ENCODE data around the gene ZFHX3. TPM values are rescaled to one million over a fixed set of nuclear protein-coding genes. Genes with fewer than 3 reads are reported as not detected.
"Not testable (repeated sequence)": the region's sequence is repeated elsewhere in the genome, so short reads cannot be mapped to it uniquely, and the experiment has no call there.

Gene ZFHX3
- total RNA-seq, 1 donor from 2014 or later, result 48.5 TPM

- peaks cover 23% of the 10 kb centered on the region for H3K4me1 Mint-ChIP-seq (ENCODE audit: unreplicated experiment)
- DNase-seq (ENCODE audit: extremely low spot score, unreplicated experiment), result no peak
- no peaks in the 10 kb centered on the region for H3K27me3 Mint-ChIP-seq
- no peak for TF ChIP-seq CTCF (conservative IDR thresholded peaks at IDR 0.05)
- H3K36me3 Mint-ChIP-seq, result peaks cover 16% of the 10 kb centered on the region
- H3K27ac Mint-ChIP-seq, result no peak overlapping the region
- no peak overlapping the region for H3K4me3 Mint-ChIP-seq
- H3K9me3 Mint-ChIP-seq, result peaks cover 10% of the 10 kb centered on the region
Observed at GRCh38 chr16:73010150-73010676, 37.7 kb downstream of the ZFHX3 start.

- peaks cover 18% of the 10 kb centered on the region for H3K36me3 Mint-ChIP-seq
- H3K9me3 Mint-ChIP-seq; H3K4me3 Mint-ChIP-seq; H3K27ac Mint-ChIP-seq; H3K27me3 Mint-ChIP-seq; DNase-seq (ENCODE audit: extremely low spot score, unreplicated experiment): not testable (repeated sequence)
- H3K4me1 Mint-ChIP-seq (ENCODE audit: unreplicated experiment), result peaks cover 23% of the 10 kb centered on the region
Observed at GRCh38 chr16:73009710-73010109, 38.2 kb downstream of the ZFHX3 start.

- no peak for DNase-seq (ENCODE audit: extremely low spot score, unreplicated experiment)
- H3K4me1 Mint-ChIP-seq (ENCODE audit: unreplicated experiment), result peaks cover 20% of the 10 kb centered on the region
- peaks cover 10% of the 10 kb centered on the region for H3K36me3 Mint-ChIP-seq
- H3K27ac Mint-ChIP-seq, result no peak overlapping the region
- no peak overlapping the region for H3K4me3 Mint-ChIP-seq
- H3K27me3 Mint-ChIP-seq, result no peaks in the 10 kb centered on the region
- peaks cover 10% of the 10 kb centered on the region for H3K9me3 Mint-ChIP-seq
- TF ChIP-seq CTCF (conservative IDR thresholded peaks at IDR 0.05), result no peak
Observed at GRCh38 chr16:73006026-73006425, 41.9 kb downstream of the ZFHX3 start.

GRCh38 chr16:73002866-73003265 lies 45.1 kb downstream of the ZFHX3 start:
- H3K4me3 Mint-ChIP-seq, result no peak overlapping the region
- DNase-seq (ENCODE audit: extremely low spot score, unreplicated experiment), result no peak
- H3K27me3 Mint-ChIP-seq, result no peaks in the 10 kb centered on the region
- H3K9me3 Mint-ChIP-seq, result peaks cover 10% of the 10 kb centered on the region
- peaks cover 27% of the 10 kb centered on the region for H3K4me1 Mint-ChIP-seq (ENCODE audit: unreplicated experiment)
- TF ChIP-seq CTCF (conservative IDR thresholded peaks at IDR 0.05), result no peak
- H3K27ac Mint-ChIP-seq, result peak overlapping the region; percentile 4
- H3K36me3 Mint-ChIP-seq, result peaks cover 14% of the 10 kb centered on the region

GRCh38 chr16:73000907-73001521 lies 46.9 kb downstream of the ZFHX3 start:
- Mint-ChIP-seq H3K27ac (peak overlapping the region; percentile 67), H3K27me3 (no peaks in the 10 kb centered on the region), H3K4me3 (peak overlapping the region; percentile 5)

More at GRCh38 chr16:73000907-73001521, 46.9 kb downstream of the ZFHX3 start:
- TF ChIP-seq CTCF (conservative IDR thresholded peaks at IDR 0.05), result no peak
- Mint-ChIP-seq H3K4me1 (ENCODE audit: unreplicated experiment) (peaks cover 42% of the 10 kb centered on the region), H3K9me3 (peaks cover 7% of the 10 kb centered on the region), H3K36me3 (peaks cover 14% of the 10 kb centered on the region)
- no peak for DNase-seq (ENCODE audit: extremely low spot score, unreplicated experiment)

Data from type B pancreatic cell (in vitro differentiated cells).